ENCODE results near the gene ARHGAP19. TPM values are rescaled to one million over a fixed set of nuclear protein-coding genes. Genes with fewer than 3 reads are reported as not detected.

Gene ARHGAP19
- total RNA-seq, 1 experiment from 2014 or later, result 33.2 TPM

GRCh38 chr10:97312897-97313296, 20.5 kb upstream of the ARHGAP19 start:
- no peak overlapping the region for H3K14ac ChIP-seq (ENCODE audit: insufficient read depth, low read length)
- no peak overlapping the region for H4K5ac ChIP-seq (ENCODE audit: insufficient read length, low read depth, low read length)
- no peak overlapping the region for H2BK20ac ChIP-seq (ENCODE audit: low read depth, low read length, poor library complexity, severe bottlenecking)
- H4K20me1 ChIP-seq (ENCODE audit: control insufficient read depth, insufficient read depth, insufficient read length), result no peaks in the 10 kb centered on the region
- no peak overlapping the region for H3K18ac ChIP-seq (ENCODE audit: insufficient read length, low read depth, low read length)
- no peak overlapping the region for H2AFZ ChIP-seq (ENCODE audit: low read length)
- no peak for DNase-seq
- no peak overlapping the region for H2AK5ac ChIP-seq (ENCODE audit: insufficient read length, low read length)
- no peaks in the 10 kb centered on the region for H3K9me3 ChIP-seq (ENCODE audit: control insufficient read depth, low read depth, low read length)
- H3K79me2 ChIP-seq (ENCODE audit: insufficient read depth, low read length), result no peaks in the 10 kb centered on the region
- H2BK15ac ChIP-seq (ENCODE audit: low read depth, low read length), result no peak overlapping the region
- no peak overlapping the region for H4K91ac ChIP-seq (ENCODE audit: insufficient read length, low read depth, low read length)
- no peak overlapping the region for H3K4ac ChIP-seq (ENCODE audit: low read depth, low read length)
- no peak overlapping the region for H4K8ac ChIP-seq (replicated peaks; ENCODE audit: insufficient read length, low read depth, low read length)
- no peak overlapping the region for H2BK5ac ChIP-seq (ENCODE audit: insufficient read length, low read length)
- H3K9ac ChIP-seq (ENCODE audit: extremely low read depth, insufficient read length, low read length), result no peak overlapping the region
- H2BK120ac ChIP-seq (ENCODE audit: low read depth, low read length, poor library complexity, severe bottlenecking), result no peak overlapping the region
- H3K27me3 ChIP-seq (ENCODE audit: insufficient read depth, low read length), result no peaks in the 10 kb centered on the region
- no peak overlapping the region for H3K4me2 ChIP-seq (ENCODE audit: insufficient read depth, insufficient read length, low read length)
- H3K4me3 Mint-ChIP-seq, result no peak overlapping the region
- no peaks in the 10 kb centered on the region for H3K36me3 Mint-ChIP-seq (ENCODE audit: insufficient read depth in 1 of 3, low read depth in 3 of 3)
- no peak for TF ChIP-seq CTCF (conservative IDR thresholded peaks at IDR 0.05)
- H3K4me1 Mint-ChIP-seq, result peaks cover 4% of the 10 kb centered on the region in 2 experiments; a peak in 3 of 4 replicates
- no peak overlapping the region for H3K23ac ChIP-seq (ENCODE audit: insufficient read length, low read depth, low read length)
- H3K56ac ChIP-seq (ENCODE audit: insufficient read length, low read depth, low read length), result no peak overlapping the region
- H2BK12ac ChIP-seq (ENCODE audit: insufficient read length, low read depth, low read length), result no peak overlapping the region
- H3K4me1 ChIP-seq (ENCODE audit: insufficient read depth, low read length), result no peaks in the 10 kb centered on the region
- H3K27ac Mint-ChIP-seq, result peak overlapping the region in 1 of 3 experiments; percentile 62; a peak in 1 of 7 replicates
- no peaks in the 10 kb centered on the region for H3K23me2 ChIP-seq (ENCODE audit: insufficient read length, low read depth, low read length, poor library complexity, severe bottlenecking)
- H3K9me3 Mint-ChIP-seq, result no peaks in the 10 kb centered on the region
- no peaks in the 10 kb centered on the region for H3K79me1 ChIP-seq (ENCODE audit: insufficient read depth, low read depth, low read length, poor library complexity, severe bottlenecking)
- peaks cover 7% of the 10 kb centered on the region for H3K27me3 Mint-ChIP-seq (ENCODE audit: low read depth)
- H3T11ph ChIP-seq (ENCODE audit: low read length), result no peak overlapping the region
- H3K27ac ChIP-seq (ENCODE audit: insufficient read length, low read depth, low read length), result no peak overlapping the region
- WGBS (ENCODE audit: extremely low coverage, insufficient read length, low lambda C conversion rate), result no CpG with 5 or more reads among the region's 6 CpGs
